H1 (cell line): ENCODE data around the gene KDM8. TPM values are rescaled to one million over a fixed set of nuclear protein-coding genes. Genes with fewer than 3 reads are reported as not detected.

ENCODE experiments used
- CTCF ChIA-PET: fragments of 300-600 bp; sonication (Branson Sonifier 250); formaldehyde crosslinking; loops from one replicate; lab custom pipeline; 2021; ENCODE audit not compliant: partially characterized antibody; lab: Charles Lee
- POLR2A ChIA-PET: fragments of 300-600 bp; sonication (Branson Sonifier 250); formaldehyde crosslinking; loops from one replicate; lab custom pipeline; 2021; ENCODE audit warnings: inconsistent platforms; ENCODE audit not compliant: partially characterized antibody; lab: Charles Lee
- DNase-seq, 2 experiments: peaks; one replicate each; pipeline versions ENCODE4 v3.0.0 to v3.0.0-alpha.2; 2010 to 2022; ENCODE audit warnings: low spot score in 2 of 2, low read depth in 1 of 2, mixed read lengths in 1 of 2
- FAIRE-seq: peaks from 2 replicates; lab custom pipeline; 2011; peaks lifted over from hg19 to GRCh38; lab: Jason Lieb, UNC
- H2AFZ ChIP-seq: 2 replicates; pipeline ENCODE4 v1.8.1; 2012; ENCODE audit warnings: low read length, inconsistent platforms
- H2AK5ac ChIP-seq: 2 replicates; pipeline ENCODE4 v1.6.1; 2013; ENCODE audit warnings: low read depth, low read length
- H2BK120ac ChIP-seq: replicated peaks from 2 replicates; pipeline ENCODE3; 2013; ENCODE audit warnings: low read depth, low read length, inconsistent platforms
- H2BK12ac ChIP-seq: 2 replicates; pipeline ENCODE4 v1.6.1; 2013; ENCODE audit warnings: low read depth, low read length
- H2BK15ac ChIP-seq: 2 replicates; pipeline ENCODE4 v1.6.1; 2013; ENCODE audit warnings: low read length
- H2BK20ac ChIP-seq: 2 replicates; pipeline ENCODE4 v1.6.1; 2013; ENCODE audit warnings: low read length
- H2BK5ac ChIP-seq: 2 replicates; pipeline ENCODE4 v1.6.1; 2013; ENCODE audit warnings: low read depth, low read length
- H3K14ac ChIP-seq: 2 replicates; pipeline ENCODE4 v1.6.1; 2013; ENCODE audit warnings: inconsistent platforms; ENCODE audit not compliant: insufficient read length
- H3K18ac ChIP-seq: 2 replicates; pipeline ENCODE4 v1.6.1; 2013; ENCODE audit warnings: low read length; ENCODE audit errors: extremely low read depth
- H3K23ac ChIP-seq: 2 replicates; pipeline ENCODE4 v1.6.1; 2013; ENCODE audit warnings: inconsistent platforms; ENCODE audit not compliant: insufficient read length
- H3K23me2 ChIP-seq: 2 replicates; pipeline ENCODE4 v1.6.1; 2013; ENCODE audit warnings: low read depth, low read length
- H3K27ac ChIP-seq: 2 replicates; pipeline ENCODE4 v1.6.1; 2011; ENCODE audit warnings: low read depth, low read length, inconsistent platforms
- H3K27me3 ChIP-seq, 4 experiments: replicated peaks in 1 of 4; 1 replicate in 1 of 4; 2 replicates in 3 of 4; pipeline versions ENCODE4 v1.6.1 to v1.8.1; 2011 to 2013; ENCODE audit warnings: low read length in 3 of 4, mild to moderate bottlenecking in 3 of 4, inconsistent platforms in 2 of 4, mixed read lengths in 2 of 4, moderate library complexity in 1 of 4; ENCODE audit not compliant: control insufficient read depth in 3 of 4, insufficient read depth in 3 of 4; ENCODE audit errors: extremely low read depth in 1 of 4
- H3K36me3 ChIP-seq, 4 experiments: 2 replicates each; pipeline versions ENCODE4 v1.6.1 to v1.8.1; 2011 to 2013; ENCODE audit warnings: mild to moderate bottlenecking in 4 of 4, low read length in 3 of 4, moderate library complexity in 2 of 4, control low read depth in 1 of 4, inconsistent platforms in 1 of 4; ENCODE audit not compliant: insufficient read depth in 4 of 4, control insufficient read depth in 2 of 4
- H3K4ac ChIP-seq: replicated peaks from 2 replicates; pipeline ENCODE3; 2013; ENCODE audit warnings: low read length, low read depth, mixed read lengths, inconsistent platforms; ENCODE audit not compliant: insufficient read length
- H3K4me1 ChIP-seq, 4 experiments: replicated peaks in 1 of 4; 1 replicate in 1 of 4; 2 replicates in 3 of 4; pipeline versions ENCODE4 v1.6.1 to v1.8.1; 2011 to 2013; ENCODE audit warnings: low read length in 3 of 4, inconsistent platforms in 2 of 4, mixed read lengths in 1 of 4; ENCODE audit not compliant: insufficient read depth in 4 of 4, control insufficient read depth in 3 of 4
- H3K4me2 ChIP-seq, 2 experiments: 2 replicates each; pipeline versions ENCODE4 v1.6.1 to v1.8.1; 2011 to 2013; ENCODE audit warnings: low read depth in 2 of 2, low read length in 2 of 2, control low read depth in 1 of 2, inconsistent platforms in 1 of 2, mild to moderate bottlenecking in 1 of 2; ENCODE audit not compliant: insufficient read depth in 1 of 2
- H3K4me3 ChIP-seq, 4 experiments: fragments of 200-600, 300-600 bp in 1 of 4; sonication (generic), shearing (Covaris generic), sonication (Bioruptor Twin) in 1 of 4; 2 replicates each; pipeline versions ENCODE4 v1.5.1 to v1.8.1; 2011 to 2016; ENCODE audit warnings: low read length in 4 of 4, low read depth in 3 of 4, control low read depth in 2 of 4, inconsistent platforms in 2 of 4, mild to moderate bottlenecking in 2 of 4, mixed read lengths in 1 of 4, moderate library complexity in 1 of 4; ENCODE audit not compliant: insufficient read depth in 2 of 4; ENCODE audit errors: extremely low read depth in 1 of 4
- H3K56ac ChIP-seq: replicated peaks from 2 replicates; pipeline ENCODE3; 2013; ENCODE audit warnings: low read depth, mild to moderate bottlenecking, mixed read lengths, low read length, inconsistent platforms; ENCODE audit not compliant: insufficient read length
- H3K79me1 ChIP-seq: 2 replicates; pipeline ENCODE4 v1.6.1; 2013; ENCODE audit warnings: low read depth, low read length, control low read depth
- H3K79me2 ChIP-seq, 2 experiments: 2 replicates each; pipeline versions ENCODE4 v1.6.1 to v1.8.1; 2012 to 2013; ENCODE audit warnings: low read length in 2 of 2, mild to moderate bottlenecking in 2 of 2, inconsistent platforms in 1 of 2; ENCODE audit not compliant: insufficient read depth in 2 of 2, control insufficient read depth in 1 of 2
- H3K9ac ChIP-seq, 4 experiments: replicated peaks in 1 of 4; 1 replicate in 1 of 4; 2 replicates in 3 of 4; pipeline versions ENCODE4 v1.6.1 to v1.8.1; 2011 to 2013; ENCODE audit warnings: low read depth in 3 of 4, low read length in 3 of 4, control low read depth in 2 of 4, mild to moderate bottlenecking in 2 of 4, moderate library complexity in 2 of 4, inconsistent platforms in 1 of 4; ENCODE audit errors: extremely low read depth in 1 of 4
- H3K9me3 ChIP-seq, 2 experiments: 2 replicates each; pipeline versions ENCODE4 v1.6.1 to v1.8.1; 2012 to 2013; ENCODE audit warnings: mild to moderate bottlenecking in 2 of 2, moderate library complexity in 2 of 2, control low read depth in 1 of 2, inconsistent platforms in 1 of 2, low read depth in 1 of 2, low read length in 1 of 2, mixed read lengths in 1 of 2; ENCODE audit not compliant: insufficient read depth in 2 of 2
- H4K20me1 ChIP-seq, 2 experiments: replicated peaks in 1 of 2; 2 replicates each; pipeline versions ENCODE3 to v1.8.1; 2011 to 2013; ENCODE audit warnings: inconsistent platforms in 2 of 2, low read length in 2 of 2, mild to moderate bottlenecking in 1 of 2; ENCODE audit not compliant: insufficient read depth in 2 of 2, control insufficient read depth in 1 of 2
- H4K5ac ChIP-seq: 2 replicates; pipeline ENCODE4 v1.6.1; 2013; ENCODE audit warnings: low read length, low read depth, mixed read lengths, inconsistent platforms; ENCODE audit not compliant: insufficient read length
- H4K8ac ChIP-seq: 2 replicates; pipeline ENCODE4 v1.8.0; 2013; ENCODE audit warnings: mild to moderate bottlenecking, moderate library complexity, low read length, inconsistent platforms; ENCODE audit not compliant: insufficient read depth; ENCODE audit errors: extremely low read depth
- H4K91ac ChIP-seq: replicated peaks from 2 replicates; pipeline ENCODE3; 2013; ENCODE audit warnings: low read length, mixed read lengths, inconsistent platforms; ENCODE audit not compliant: insufficient read length
- CEBPB ChIP-seq: IDR thresholded peaks from 2 replicates; pipeline ENCODE4 v1.6.1; 2012; ENCODE audit warnings: low read depth, low read length
- NRF1 ChIP-seq: IDR thresholded peaks from 2 replicates; pipeline ENCODE4 v1.6.1; 2011; ENCODE audit warnings: mild to moderate bottlenecking, low read depth, low read length, improper control_type of control experiment
- WGBS, 2 experiments: shearing (Covaris generic) in 1 of 2; methylation state at CpG; one replicate each; pipeline versions ENCODE4 v1.1.6 to v1.1.7; 2013 to 2015; ENCODE audit warnings: low lambda C conversion rate in 2 of 2, mixed read lengths in 2 of 2, inconsistent platforms in 1 of 2, low coverage in 1 of 2, missing lambda C conversion rate in 1 of 2; ENCODE audit not compliant: insufficient replicate concordance in 2 of 2, insufficient coverage in 1 of 2, insufficient read length in 1 of 2; ENCODE audit errors: extremely low coverage in 1 of 2, missing lambda C conversion rate in 1 of 2; 5-methylcytosine and 5-hydroxymethylcytosine counted together
- polyA plus RNA-seq, 7 experiments: library from polyadenylated mRNA; depleted of rRNA in 3 of 7; stranded (reverse) in 5 of 7; unstranded in 2 of 7; fragments of >200 nt in 5 of 7; fragments of 200-250 nt in 2 of 7; gene quantifications; 1 replicate in 5 of 7; 2 replicates in 1 of 7; 4 replicates in 1 of 7; pipeline versions ENCODE4 v1.2.1 to v1.2.3, GENCODE V29; 2011 to 2013; ENCODE audit warnings: missing spikeins in 2 of 7, mixed read lengths in 2 of 7
- total RNA-seq: library from RNA; stranded (reverse); fragmentation: NEBNext Ultra II Directional; extraction: Animal tissue kit (Norgen Biotek cat#: 25700); gene quantifications from 2 replicates; pipeline ENCODE4 v1.2.1, GENCODE V29; 2021

The KDM8 gene
- total and polyA plus RNA-seq, 2 of the 8 experiments (the other 6 are each of a cell fraction or from before 2014, with no cell fraction given), result 10.3 to 12.8 TPM

- Histone ChIP-seq H3K27ac (no peak overlapping the region), H3K23ac (no peak overlapping the region), H2BK20ac (no peak overlapping the region), H3K18ac (no peak overlapping the region), H3K9me3 (no peaks in the 10 kb centered on the region), H3K36me3 (no peaks in the 10 kb centered on the region), H3K27me3 (no peaks in the 10 kb centered on the region), H3K56ac (no peak overlapping the region), H3K4me2 (no peak overlapping the region), H3K4ac (no peak overlapping the region), H2AK5ac (peak overlapping the region; percentile 65; the same call in 1 of the 2 replicates), H3K9ac (no peak overlapping the region), H2BK120ac (no peak overlapping the region), H3K79me1 (no peaks in the 10 kb centered on the region), H2BK12ac (0 out of 2 replicates have a peak overlapping the region, but pooled peaks have one; percentile 50), H3K4me1 (peaks cover 0 to 6% (median 1%) of the 10 kb centered on the region in 4 experiments; a peak in 3 of 7 replicates), H3K14ac (no peak overlapping the region), H4K8ac (no peak overlapping the region), H2AFZ (no peak overlapping the region), H2BK15ac (no peak overlapping the region), H4K91ac (no peak overlapping the region), H3K79me2 (no peaks in the 10 kb centered on the region), H3K23me2 (no peaks in the 10 kb centered on the region), H3K4me3 (no peak overlapping the region), H2BK5ac (no peak overlapping the region), H4K5ac (no peak overlapping the region), H4K20me1 (no peaks in the 10 kb centered on the region)
- DNase-seq (no peak), FAIRE-seq (no peak)
- 84% methylated on average over 5 of the region's 7 CpGs; no CpG with 5 or more reads in 1 of the 2 experiments for WGBS, 2 experiments
- ChIA-PET POLR2A (interaction anchor here (2.3 kb wide), 1 partner anchor 12 kb away, joined by 10 read pairs; the partner anchor contains the start of gene KDM8), CTCF (interaction anchor here (1.0 to 3.3 kb wide), 5 partner anchors 8 to 176 kb away, joined by 3 to 17 read pairs (median 5); no protein-coding TSS in a partner anchor)
- TF ChIP-seq CEBPB, result peak; percentile 60
- no peak for TF ChIP-seq NRF1
These were observed 11.9 kb upstream of the KDM8 start for GRCh38 chr16:27191352-27191924.
